Neural cell (in vitro differentiated cells): Measurements from ENCODE around the gene SYCE3. TPM values are rescaled to one million over a fixed set of nuclear protein-coding genes. Genes with fewer than 3 reads are reported as not detected.

Experiments used
- H2AFZ ChIP-seq: fragments of 200-600, 300-800 bp; sonication (generic), shearing (Covaris generic); 2 replicates; pipeline ENCODE4 v1.6.0; 2014; ENCODE audit warnings: low read depth, mild to moderate bottlenecking, antibody characterized with exemption, low read length, moderate library complexity
- H3F3A ChIP-seq: fragments of 200-600 bp; shearing (Covaris generic); 2 replicates; pipeline ENCODE4 v1.6.1; 2016; ENCODE audit warnings: mild to moderate bottlenecking, moderate library complexity, mixed read lengths, antibody characterized with exemption, low read length; ENCODE audit not compliant: insufficient read depth, poor library complexity, severe bottlenecking
- H3K27ac ChIP-seq: fragments of 200-600, 300-800 bp; sonication (generic), shearing (Covaris generic); 2 replicates; pipeline ENCODE4 v1.5.1; 2014; ENCODE audit warnings: mild to moderate bottlenecking, low read length, moderate library complexity
- H3K27me3 ChIP-seq: fragments of 300-800, 200-600 bp; sonication (generic), shearing (Covaris generic); 2 replicates; pipeline ENCODE4 v1.6.0; 2014; ENCODE audit warnings: mild to moderate bottlenecking, low read depth, low read length, moderate library complexity; ENCODE audit not compliant: insufficient read depth
- H3K36me3 ChIP-seq: fragments of 300-800, 200-600 bp; sonication (generic), shearing (Covaris generic); 2 replicates; pipeline ENCODE4 v1.5.1; 2014; ENCODE audit warnings: mild to moderate bottlenecking, antibody characterized with exemption, low read length, moderate library complexity; ENCODE audit not compliant: insufficient read depth
- H3K4me2 ChIP-seq: fragments of 300-800, 200-600 bp; sonication (generic), shearing (Covaris generic); 2 replicates; pipeline ENCODE4 v1.6.0; 2014; ENCODE audit warnings: mild to moderate bottlenecking, low read length
- H3K4me3 ChIP-seq: fragments of 300-800, 200-600 bp; sonication (generic), shearing (Covaris generic); 2 replicates; pipeline ENCODE4 v1.5.1; 2014; ENCODE audit warnings: mild to moderate bottlenecking, low read length, moderate library complexity
- H3K79me2 ChIP-seq: fragments of 200-600 bp; shearing (Covaris generic); replicated peaks from 2 replicates; pipeline ENCODE4 v1.6.0; 2014; ENCODE audit warnings: mild to moderate bottlenecking, low read length, moderate library complexity; ENCODE audit not compliant: insufficient read depth
- H3K9ac ChIP-seq: fragments of 300-800, 200-600 bp; sonication (generic), shearing (Covaris generic); 2 replicates; pipeline ENCODE4 v1.6.1; 2016; ENCODE audit warnings: mild to moderate bottlenecking, low read length, mixed read lengths
- H3K9me2 ChIP-seq: fragments of 200-600 bp; shearing (Covaris generic); 2 replicates; pipeline ENCODE4 v1.6.1; 2016; ENCODE audit warnings: mild to moderate bottlenecking, low read length, mixed read lengths; ENCODE audit not compliant: insufficient read depth
- H3K9me3 ChIP-seq: fragments of 200-600, 300-800 bp; sonication (generic), shearing (Covaris generic); 2 replicates; pipeline ENCODE4 v1.6.1; 2016; ENCODE audit warnings: mild to moderate bottlenecking, mixed run types, low read length, moderate library complexity, mixed read lengths
- H4K20me1 ChIP-seq: fragments of 200-600 bp; shearing (Covaris generic); 2 replicates; pipeline ENCODE4 v1.6.1; 2016; ENCODE audit warnings: mild to moderate bottlenecking, mixed run types; ENCODE audit not compliant: insufficient read depth
- CTCF ChIP-seq: fragments of 450-650 bp; IDR thresholded peaks from 2 replicates; pipeline ENCODE4 v1.5.1; 2014; ENCODE audit warnings: antibody characterized with exemption, mild to moderate bottlenecking, moderate library complexity; ENCODE audit not compliant: poor library complexity, severe bottlenecking
- EP300 ChIP-seq: fragments of 450-650 bp; conservative IDR thresholded peaks from 2 replicates; pipeline ENCODE4 v1.6.1; 2014; ENCODE audit warnings: antibody characterized with exemption, mild to moderate bottlenecking, moderate library complexity; ENCODE audit not compliant: poor library complexity, severe bottlenecking
- EZH2 ChIP-seq: fragments of 200-600, 300-800 bp; shearing (Covaris generic), sonication (generic); IDR thresholded peaks from 2 replicates; pipeline ENCODE4 v1.6.1; 2014; ENCODE audit warnings: antibody characterized with exemption, low read length, borderline replicate concordance, mild to moderate bottlenecking; ENCODE audit not compliant: insufficient read depth, poor library complexity, severe bottlenecking
- MXI1 ChIP-seq: fragments of 450-650 bp; conservative IDR thresholded peaks from 2 replicates; pipeline ENCODE4 v1.6.1; 2014; ENCODE audit warnings: antibody characterized with exemption, mild to moderate bottlenecking; ENCODE audit not compliant: poor library complexity, severe bottlenecking
- POLR2AphosphoS5 ChIP-seq: IDR thresholded peaks from 2 replicates; pipeline ENCODE4 v1.6.1; 2012
- RAD21 ChIP-seq: fragments of 450-650 bp; conservative IDR thresholded peaks from 2 replicates; pipeline ENCODE4 v1.6.1; 2014; ENCODE audit warnings: antibody characterized with exemption, mild to moderate bottlenecking, moderate library complexity
- REST ChIP-seq: IDR thresholded peaks from 2 replicates; pipeline ENCODE4 v1.6.1; 2012; ENCODE audit warnings: borderline replicate concordance
- SMC3 ChIP-seq: fragments of 450-650 bp; conservative IDR thresholded peaks from 2 replicates; pipeline ENCODE4 v1.6.1; 2014; ENCODE audit warnings: antibody characterized with exemption, mild to moderate bottlenecking, moderate library complexity; ENCODE audit not compliant: poor library complexity
- TAF1 ChIP-seq: IDR thresholded peaks from 2 replicates; pipeline ENCODE4 v1.6.1; 2012; ENCODE audit warnings: low read depth
- polyA plus RNA-seq: library from polyadenylated mRNA; depleted of rRNA; stranded (reverse); fragments of >200 nt; gene quantifications from 2 replicates; pipeline ENCODE4 v1.2.3, GENCODE V29; 2014

Gene SYCE3
- polyA plus RNA-seq, 1 donor from 2014 or later, result not detected

DNA sequence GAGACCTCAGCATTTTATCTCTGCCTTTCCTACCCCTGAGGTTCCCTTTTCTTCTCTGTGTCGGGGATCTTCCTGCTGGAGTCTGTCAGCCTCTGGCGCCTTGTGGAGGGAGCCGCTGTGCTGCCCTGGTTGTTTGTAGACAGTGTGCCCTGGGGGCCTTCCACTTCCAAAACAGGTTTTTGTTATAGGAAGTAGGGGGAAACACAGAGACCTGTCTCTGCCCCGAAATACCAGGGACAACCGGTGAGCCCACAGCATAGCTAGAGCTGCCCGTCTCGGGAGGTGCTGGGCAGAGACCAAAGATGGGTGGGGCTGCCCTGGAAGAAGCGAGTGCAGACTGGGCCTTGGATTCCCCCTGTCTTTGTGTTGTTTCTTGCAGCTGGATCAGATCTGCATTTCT is 46.7 kb downstream of the SYCE3 start:
- no peaks in the 10 kb centered on the region for H3K9me2 ChIP-seq
- peaks cover 7% of the 10 kb centered on the region for H3K79me2 ChIP-seq
- TF ChIP-seq SMC3 (no peak), CTCF (no peak), POLR2AphosphoS5 (no peak), REST (no peak), EP300 (no peak), RAD21 (no peak), MXI1 (no peak), TAF1 (no peak), EZH2 (no peak)
- no peaks in the 10 kb centered on the region for H3F3A ChIP-seq
- H3K36me3 ChIP-seq, result no peaks in the 10 kb centered on the region
- H3K4me3 ChIP-seq, result no peak overlapping the region
- no peak overlapping the region for H3K9ac ChIP-seq
- no peak overlapping the region for H3K4me2 ChIP-seq
- no peaks in the 10 kb centered on the region for H3K9me3 ChIP-seq
- no peak overlapping the region for H3K27ac ChIP-seq
- no peaks in the 10 kb centered on the region for H3K27me3 ChIP-seq
- H2AFZ ChIP-seq, result no peak overlapping the region
- no peaks in the 10 kb centered on the region for H4K20me1 ChIP-seq

GRCh38 chr22:50513175-50513574 is 49.5 kb downstream of the SYCE3 start:
- Histone ChIP-seq H3K36me3 (no peaks in the 10 kb centered on the region), H3K4me2 (no peak overlapping the region), H3K9me2 (no peaks in the 10 kb centered on the region), H3K4me3 (no peak overlapping the region), H2AFZ (no peak overlapping the region), H4K20me1 (no peaks in the 10 kb centered on the region), H3K9ac (no peak overlapping the region), H3K27ac (no peak overlapping the region), H3K27me3 (no peaks in the 10 kb centered on the region), H3K9me3 (no peaks in the 10 kb centered on the region), H3K79me2 (peaks cover 27% of the 10 kb centered on the region), H3F3A (no peaks in the 10 kb centered on the region)
- TF ChIP-seq SMC3, result no peak
- TF ChIP-seq CTCF, result no peak
- TF ChIP-seq POLR2AphosphoS5, result no peak
- TF ChIP-seq EZH2, result no peak
